HG03521 (cell line): Measurements from ENCODE around the gene MGME1.
A peak's percentile ranks its signal among the peaks of the same experiment; 100 is the strongest.

ENCODE experiments used
- ATAC-seq: cut with Tn5 transposase; IDR thresholded peaks from one replicate; pipeline ENCODE4 v1.9.1; 2021; ENCODE audit warnings: mild to moderate bottlenecking, moderate library complexity; ENCODE audit not compliant: unreplicated experiment

MGME1 gene, protein sequence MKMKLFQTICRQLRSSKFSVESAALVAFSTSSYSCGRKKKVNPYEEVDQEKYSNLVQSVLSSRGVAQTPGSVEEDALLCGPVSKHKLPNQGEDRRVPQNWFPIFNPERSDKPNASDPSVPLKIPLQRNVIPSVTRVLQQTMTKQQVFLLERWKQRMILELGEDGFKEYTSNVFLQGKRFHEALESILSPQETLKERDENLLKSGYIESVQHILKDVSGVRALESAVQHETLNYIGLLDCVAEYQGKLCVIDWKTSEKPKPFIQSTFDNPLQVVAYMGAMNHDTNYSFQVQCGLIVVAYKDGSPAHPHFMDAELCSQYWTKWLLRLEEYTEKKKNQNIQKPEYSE

DNA sequence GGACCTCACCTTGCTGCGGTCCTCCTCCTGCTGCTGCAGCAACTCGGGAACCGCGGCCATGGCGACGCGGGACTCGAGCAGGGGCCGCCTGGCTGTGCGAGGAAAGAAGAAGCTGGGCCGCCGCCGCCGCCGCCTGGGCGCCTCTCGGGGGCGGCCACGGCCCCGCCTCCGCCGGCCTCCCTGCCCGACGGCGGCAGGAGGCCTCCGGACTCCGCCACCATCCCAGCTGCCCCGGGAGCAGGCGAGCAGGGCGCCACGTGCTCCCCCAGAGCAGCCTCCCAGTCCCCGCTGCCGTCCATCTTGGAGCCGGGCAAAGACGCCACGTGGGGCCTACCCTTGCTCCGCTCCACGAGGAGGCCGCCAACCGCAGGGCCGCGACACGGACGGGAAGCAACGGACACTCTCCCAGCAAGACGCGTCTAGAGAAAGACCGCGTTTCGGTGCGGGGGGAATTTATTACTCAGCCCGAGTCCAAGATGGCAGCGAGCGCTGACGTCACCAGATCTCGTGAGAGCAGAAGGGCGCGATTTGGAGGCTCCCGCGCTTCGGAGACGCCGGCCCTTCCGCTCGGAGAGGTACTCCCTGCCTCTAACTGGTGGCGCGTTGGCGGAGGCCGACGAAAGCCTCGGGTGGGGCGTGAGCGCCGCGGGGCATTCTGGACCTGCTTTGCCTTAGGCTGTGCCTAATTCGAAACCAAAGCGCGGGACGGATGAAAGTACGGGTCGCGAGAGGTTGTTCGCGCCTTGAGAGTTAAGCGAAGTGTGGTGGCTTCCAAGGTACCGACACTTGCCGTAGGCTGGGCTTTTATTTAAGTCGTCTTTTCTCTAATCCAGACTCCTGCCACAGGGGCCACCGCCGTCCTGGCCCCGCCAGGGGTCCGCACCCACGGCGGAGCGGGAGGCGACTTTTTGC, at the start of gene MGME1, which contains the start of gene SNX5:
MGME1 (plus strand) TSS at position 653 of the 912 bp plus-strand sequence. CDS start 842 bp downstream, outside the sequence.
SNX5 (minus strand) TSS at position 429 of the 912 bp plus-strand sequence; CDS start at position 60, 369 bp downstream.
- peak; percentile 77 for ATAC-seq

DNA sequence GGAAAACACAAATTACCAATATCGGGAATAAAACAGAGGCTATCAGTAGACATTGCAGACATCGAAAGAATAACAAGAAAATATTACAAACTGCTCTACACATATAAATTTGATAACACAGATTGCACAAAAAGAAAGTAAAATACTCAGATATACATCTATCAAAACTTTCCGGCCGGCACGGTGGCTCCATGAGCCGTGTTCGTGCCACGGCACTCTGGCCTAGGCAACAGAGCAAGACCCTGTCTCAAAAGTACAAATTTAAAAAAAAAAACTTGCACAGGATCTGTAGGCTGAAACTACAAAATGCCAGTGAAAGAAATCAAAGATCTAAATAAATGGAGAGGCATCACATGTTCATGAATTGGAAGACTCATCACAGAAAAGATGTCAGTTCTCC, 49.7 kb upstream of the MGME1 start:
- ATAC-seq = no peak

DNA sequence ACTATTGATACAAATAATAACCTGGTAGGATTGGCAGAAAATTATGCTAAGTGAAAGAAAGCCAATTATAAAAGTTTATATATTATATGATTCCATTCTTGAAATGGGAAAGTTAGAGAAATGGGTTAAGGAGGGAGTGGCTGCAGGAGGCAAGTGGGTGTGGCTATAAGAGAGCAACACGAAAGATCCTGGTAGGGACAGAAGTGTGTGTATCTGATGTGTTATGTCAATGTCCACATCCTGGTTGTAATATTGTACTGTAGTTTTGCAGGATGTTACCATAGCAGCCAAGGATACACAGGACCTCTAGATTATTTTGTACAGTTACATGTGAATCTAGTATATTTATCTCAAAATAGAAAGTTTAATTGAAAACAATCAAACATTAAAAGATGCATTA, 47.0 kb upstream of the MGME1 start:
- no peak for ATAC-seq

GRCh38 chr20:17925141-17925939, 43.5 kb upstream of the MGME1 start:
- ATAC-seq = no peak

DNA sequence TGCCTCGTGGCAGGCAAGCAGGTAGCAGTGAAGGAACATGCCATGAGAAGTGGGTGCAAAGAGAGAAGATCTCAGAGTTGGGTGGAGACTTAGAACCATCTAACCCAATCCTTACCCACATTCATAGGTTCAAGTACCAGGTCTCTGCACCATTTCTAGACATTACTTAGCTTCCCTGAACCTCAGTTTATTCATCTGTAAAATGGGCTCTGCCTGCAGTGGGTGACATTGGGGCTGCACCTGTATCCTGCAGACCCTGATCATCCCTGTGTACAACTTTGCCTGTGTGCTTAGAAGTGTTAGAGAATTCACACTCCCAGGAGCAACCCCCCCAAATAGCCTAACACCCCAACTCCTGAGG, 42.9 kb upstream of the MGME1 start:
- no peak for ATAC-seq

- ATAC-seq = no peak
Observed at GRCh38 chr20:17928211-17928611, 40.6 kb upstream of the MGME1 start.

DNA sequence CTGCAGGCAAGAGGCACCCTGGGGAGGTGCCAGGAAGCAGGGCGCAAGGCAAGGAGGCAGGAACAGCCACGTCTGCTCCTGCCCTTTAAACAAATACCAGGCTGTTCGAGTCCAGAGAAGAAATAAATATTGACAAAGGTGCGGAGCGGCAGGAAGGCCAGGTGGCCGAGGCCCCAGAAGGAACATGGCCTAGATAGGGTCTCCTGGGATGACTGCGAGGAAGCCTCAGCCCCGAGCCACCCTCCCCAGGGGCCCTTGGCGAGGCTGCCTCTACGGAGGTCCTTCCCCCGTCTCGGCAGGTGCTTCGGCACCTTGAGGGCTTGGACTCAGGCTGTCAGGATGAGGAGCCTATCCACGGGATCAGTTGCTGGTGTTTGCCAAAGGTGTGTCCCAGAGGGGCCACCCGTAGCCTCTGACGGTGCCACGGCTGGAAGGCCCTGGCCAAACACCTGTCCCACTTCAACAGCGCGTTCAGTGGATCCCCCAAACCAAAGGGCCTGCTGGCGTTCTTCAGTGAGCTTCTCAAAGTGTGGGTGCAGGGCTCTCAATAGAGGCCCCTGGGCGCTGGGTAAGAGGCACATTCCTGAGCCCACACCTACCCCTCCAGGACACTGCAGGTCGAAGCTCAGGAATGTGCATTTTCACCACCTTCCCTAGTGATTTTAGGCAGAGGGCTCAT, 40.0 kb upstream of the MGME1 start:
- ATAC-seq = no peak

DNA sequence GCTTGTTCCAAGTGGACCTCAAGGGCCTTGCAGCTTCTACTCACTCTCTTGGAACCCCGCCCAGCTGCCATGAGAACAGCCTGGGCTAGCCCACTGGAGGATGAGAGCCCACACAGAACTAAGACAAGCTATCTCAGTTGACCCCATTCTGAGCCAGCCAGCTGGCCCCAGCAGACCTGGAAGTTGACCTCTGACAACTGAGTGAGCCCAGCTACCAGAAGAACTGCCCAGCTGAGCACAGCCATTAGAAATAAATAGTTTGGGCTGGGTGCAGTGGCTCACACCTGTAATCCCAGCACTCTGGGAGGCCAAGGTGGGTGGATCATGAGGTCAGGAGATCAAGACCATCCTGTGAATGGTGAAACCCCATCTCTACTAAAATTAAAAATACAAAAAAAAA, 37.3 kb upstream of the MGME1 start:
- no peak for ATAC-seq

DNA sequence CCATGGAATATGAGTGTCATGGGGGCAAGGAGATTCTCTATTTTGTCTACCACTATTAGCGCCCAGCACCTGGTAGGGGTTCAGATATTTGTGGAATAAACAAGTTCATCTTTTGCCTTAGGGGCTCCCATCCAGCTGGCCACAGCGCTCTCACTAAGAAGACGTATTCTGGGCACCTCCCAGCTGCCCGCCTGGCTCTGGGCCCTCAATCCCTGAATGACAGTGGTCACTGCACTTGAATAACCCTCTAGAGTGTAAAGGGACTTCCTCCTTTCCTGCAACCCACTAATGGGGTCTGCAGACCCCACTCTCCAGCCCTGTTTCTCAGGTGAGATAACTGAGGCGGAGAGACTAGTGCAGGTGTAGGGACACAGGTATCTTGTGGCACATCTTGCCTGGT, 36.4 kb upstream of the MGME1 start:
- no peak for ATAC-seq

DNA sequence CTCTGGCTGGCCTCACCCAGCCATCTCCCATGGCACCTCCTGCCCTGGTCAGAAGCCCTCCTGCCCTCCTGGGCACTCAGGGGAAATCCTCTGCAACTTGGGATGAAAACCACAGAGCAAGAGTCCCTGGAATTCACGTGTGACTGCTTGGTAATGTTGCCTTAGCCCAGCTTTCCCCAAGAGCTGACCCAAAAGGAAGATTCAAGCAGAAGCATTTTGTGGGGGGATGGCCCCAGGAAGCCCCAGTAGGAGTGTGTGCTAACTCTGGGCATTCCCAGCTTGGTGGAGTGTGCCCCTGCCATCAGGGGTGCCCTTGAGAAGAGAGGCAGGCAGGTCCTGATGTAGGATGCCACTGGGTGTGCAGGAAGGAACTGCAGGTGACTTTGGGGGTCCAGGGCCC, 35.7 kb upstream of the MGME1 start:
- ATAC-seq = no peak

DNA sequence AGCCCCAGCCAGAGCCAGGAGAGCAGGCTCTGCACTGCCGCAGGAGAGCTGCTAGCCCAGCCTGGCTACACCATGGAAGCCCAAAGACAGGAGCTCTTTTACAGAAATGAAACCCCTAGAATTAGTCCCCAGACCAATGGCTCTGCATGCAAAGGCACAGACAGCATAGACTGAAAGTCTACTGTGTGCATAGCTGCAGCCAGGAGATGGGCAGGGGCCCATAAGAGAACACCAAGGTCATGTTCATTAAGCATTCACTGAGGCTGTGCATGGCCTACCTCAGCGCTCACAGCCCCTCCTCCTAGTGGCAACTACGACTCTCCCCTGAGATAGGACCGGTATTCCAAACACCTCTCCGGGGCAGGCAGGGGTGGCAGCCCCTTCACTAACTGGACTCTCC, 35.1 kb upstream of the MGME1 start:
- ATAC-seq = no peak

GRCh38 chr20:17934141-17934862, 34.5 kb upstream of the MGME1 start:
- ATAC-seq = no peak

- no peak for ATAC-seq
Observed at GRCh38 chr20:17935186-17935585, 33.6 kb upstream of the MGME1 start.

DNA sequence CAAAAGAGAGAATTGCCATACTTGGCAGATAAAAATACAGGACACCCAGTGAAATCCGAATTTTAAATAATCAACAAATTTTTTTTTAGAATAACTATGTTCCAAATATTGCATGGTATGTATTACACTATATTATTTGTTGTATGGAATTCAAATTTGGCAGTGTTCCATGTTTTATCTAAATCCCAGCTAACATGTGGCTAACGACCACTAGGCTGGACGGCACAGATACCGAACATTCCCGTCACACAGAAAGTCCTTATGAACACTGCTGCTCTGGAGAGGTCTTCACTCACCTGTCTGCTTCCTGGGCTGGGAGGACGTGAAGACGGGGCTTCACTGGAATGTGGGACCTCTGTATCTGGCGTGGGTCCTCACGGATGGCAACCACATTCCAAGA, 33.1 kb upstream of the MGME1 start:
- ATAC-seq = no peak

DNA sequence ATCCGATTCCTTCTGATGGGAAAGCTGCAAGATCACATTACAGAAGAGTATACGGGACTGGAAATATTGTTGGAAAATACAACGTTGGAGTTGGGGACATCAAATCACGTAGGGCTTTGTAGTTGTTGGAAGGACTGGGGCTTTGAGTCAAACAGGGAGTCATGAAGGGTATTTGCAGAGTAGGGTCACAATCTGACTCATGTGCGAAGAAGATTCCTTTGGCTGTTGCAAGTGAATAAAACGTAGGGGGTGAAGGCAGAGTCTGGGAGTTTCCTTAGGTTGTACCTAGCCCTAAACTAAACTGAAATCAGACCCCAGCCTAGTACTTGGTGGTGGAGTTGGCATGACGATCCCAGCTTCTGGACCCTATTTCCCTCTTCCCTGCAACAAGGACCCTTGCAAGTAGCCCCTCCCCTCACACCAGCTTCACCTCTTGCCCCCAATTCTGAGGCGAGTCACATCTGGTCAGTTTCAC, 32.5 kb upstream of the MGME1 start:
- no peak for ATAC-seq

DNA sequence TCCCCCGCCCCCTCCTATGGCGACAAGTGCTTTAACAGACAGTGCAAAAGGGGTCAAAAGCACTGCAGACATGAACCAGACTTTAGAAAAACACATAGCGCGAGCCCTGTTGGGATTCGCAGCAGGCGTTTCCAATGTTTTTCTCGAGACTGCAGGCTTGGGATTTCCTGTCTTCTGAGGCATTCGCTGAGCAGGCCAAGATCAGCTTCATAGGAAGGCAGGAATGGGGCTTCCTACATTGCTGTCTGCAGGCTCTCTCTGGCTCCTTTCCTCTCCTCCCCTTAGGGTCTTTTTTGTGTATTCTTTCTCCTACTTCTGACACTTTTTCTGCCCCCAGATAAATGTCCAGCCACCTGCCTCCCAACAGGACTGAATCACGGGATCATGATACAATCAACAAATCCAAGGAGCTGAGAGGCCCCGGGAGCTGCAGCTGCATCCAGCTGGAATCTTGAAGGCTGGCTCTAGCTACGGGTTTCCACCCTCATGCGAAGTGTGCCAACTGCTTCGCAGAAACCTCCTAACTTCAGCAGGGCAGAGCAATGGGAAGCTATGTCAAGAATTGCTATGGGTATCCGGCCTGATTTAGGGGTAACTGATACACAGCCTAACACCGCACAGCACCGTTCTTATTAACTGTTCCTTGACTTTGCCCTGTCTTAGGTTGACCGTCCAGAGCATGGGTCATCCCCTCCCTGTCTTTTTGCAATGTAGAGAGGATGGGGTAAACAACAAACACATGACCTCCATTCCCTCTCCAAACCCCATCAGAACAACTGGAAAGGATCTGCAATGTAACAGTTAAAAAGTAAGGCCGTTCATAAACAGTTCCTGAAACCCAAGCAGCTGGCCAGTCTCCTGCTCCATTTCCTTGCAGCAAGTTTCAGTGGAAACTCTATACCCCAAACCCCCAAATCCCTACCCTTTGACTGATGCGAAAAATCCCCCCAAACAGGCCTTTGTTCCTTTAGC, 31.8 kb upstream of the MGME1 start:
- no peak for ATAC-seq

DNA sequence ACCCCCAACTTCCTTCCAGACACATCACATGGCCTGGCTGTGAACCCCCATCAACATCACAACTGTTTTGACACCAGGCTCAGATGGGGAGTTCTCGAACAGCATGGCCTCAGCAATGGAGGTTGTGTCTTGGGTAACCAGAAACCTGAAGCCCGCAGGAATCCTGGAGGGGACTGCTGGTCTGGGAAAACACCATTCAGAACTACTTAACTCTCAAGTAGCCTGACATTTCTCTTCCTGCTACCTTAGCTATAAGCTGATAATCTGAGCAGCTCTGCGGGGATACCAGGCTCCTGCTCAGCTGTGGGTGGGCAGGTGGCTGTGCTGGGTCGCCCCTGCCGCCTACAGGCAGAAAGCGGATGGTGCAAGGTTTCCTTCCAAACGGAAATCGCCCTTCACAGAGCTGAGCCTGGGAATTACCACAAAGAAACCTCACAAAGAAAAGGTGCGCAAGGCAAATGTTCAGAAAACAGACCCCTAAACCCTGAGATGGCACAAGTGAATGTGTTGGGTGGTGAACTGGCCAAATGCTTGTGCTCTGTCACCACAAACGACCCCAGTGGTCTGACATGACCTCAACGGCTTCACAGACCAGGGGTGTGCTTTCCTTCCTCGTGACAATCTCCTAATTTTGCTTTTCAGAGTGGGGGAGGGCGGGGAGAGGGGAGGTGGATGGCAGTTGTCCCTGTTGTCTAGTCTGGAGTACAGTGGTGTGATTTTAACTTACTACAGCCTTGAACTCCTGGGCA, 29.8 kb upstream of the MGME1 start:
- peak; percentile 67 for ATAC-seq

GRCh38 chr20:17939622-17940223, 29.1 kb upstream of the MGME1 start:
- ATAC-seq = no peak
